GM19193 (cell line): ENCODE data around the gene MYO1B.

Source experiments
- POLR2A ChIP-seq: IDR thresholded peaks from 4 replicates; pipeline ENCODE4 v1.6.1; 2011; ENCODE audit not compliant: insufficient read depth, insufficient read length; ENCODE audit errors: extremely low read depth

MYO1B gene

GRCh38 chr2:191292869-191293268 lies 47.7 kb downstream of the MYO1B start:
- TF ChIP-seq POLR2A: no peak

- no peak for TF ChIP-seq POLR2A
Measured at GRCh38 chr2:191295088-191295487, 49.9 kb downstream of the MYO1B start.

GRCh38 chr2:191296083-191297006 lies 51.1 kb downstream of the MYO1B start:
- no peak for TF ChIP-seq POLR2A

GRCh38 chr2:191297033-191297432 lies 51.8 kb downstream of the MYO1B start:
- TF ChIP-seq POLR2A: no peak

GRCh38 chr2:191298306-191298705 lies 53.1 kb downstream of the MYO1B start:
- TF ChIP-seq POLR2A: no peak

- TF ChIP-seq POLR2A: no peak
Measured at GRCh38 chr2:191299010-191299409, 53.8 kb downstream of the MYO1B start.

- no peak for TF ChIP-seq POLR2A
Measured at GRCh38 chr2:191299866-191300265, 54.7 kb downstream of the MYO1B start.

GRCh38 chr2:191301971-191302370 lies 56.8 kb downstream of the MYO1B start:
- no peak for TF ChIP-seq POLR2A

- no peak for TF ChIP-seq POLR2A
Measured at GRCh38 chr2:191302459-191303139, 57.4 kb downstream of the MYO1B start.

GRCh38 chr2:191303140-191304005 lies 58.2 kb downstream of the MYO1B start:
- TF ChIP-seq POLR2A: no peak

- no peak for TF ChIP-seq POLR2A
Measured at GRCh38 chr2:191304939-191305875, 60.0 kb downstream of the MYO1B start.

- no peak for TF ChIP-seq POLR2A
Measured at GRCh38 chr2:191308026-191308425, 62.8 kb downstream of the MYO1B start.

GRCh38 chr2:191311156-191311555 lies 66.0 kb downstream of the MYO1B start:
- no peak for TF ChIP-seq POLR2A

- TF ChIP-seq POLR2A: no peak
Measured at GRCh38 chr2:191311627-191312026, 66.4 kb downstream of the MYO1B start.
